Endothelial cell (in vitro differentiated cells): ENCODE data around the gene FARS2. TPM values are rescaled to one million over a fixed set of nuclear protein-coding genes. Genes with fewer than 3 reads are reported as not detected.

Experiments
- DNase-seq: peaks from one replicate; pipeline ENCODE4 v3.0.0; 2021; ENCODE audit warnings: low spot score
- H3K27ac Mint-ChIP-seq: one replicate; pipeline ENCODE4 v1.8.0; 2021; ENCODE audit warnings: mixed read lengths, inconsistent platforms; ENCODE audit not compliant: unreplicated experiment
- H3K27me3 Mint-ChIP-seq: one replicate; pipeline ENCODE4 v1.8.0; 2021; ENCODE audit warnings: mild to moderate bottlenecking, moderate library complexity, mixed read lengths, inconsistent platforms; ENCODE audit not compliant: unreplicated experiment
- H3K36me3 Mint-ChIP-seq: one replicate; pipeline ENCODE4 v1.8.0; 2021; ENCODE audit warnings: mild to moderate bottlenecking, low read depth, mixed read lengths, inconsistent platforms; ENCODE audit not compliant: unreplicated experiment
- H3K4me1 Mint-ChIP-seq: one replicate; pipeline ENCODE4 v1.8.0; 2021; ENCODE audit warnings: mild to moderate bottlenecking, mixed read lengths, inconsistent platforms; ENCODE audit not compliant: unreplicated experiment
- H3K4me3 Mint-ChIP-seq: one replicate; pipeline ENCODE4 v1.8.0; 2021; ENCODE audit warnings: mild to moderate bottlenecking, mixed read lengths, inconsistent platforms; ENCODE audit not compliant: unreplicated experiment
- H3K9me3 Mint-ChIP-seq: one replicate; pipeline ENCODE4 v1.8.0; 2021; ENCODE audit warnings: mixed read lengths, inconsistent platforms; ENCODE audit not compliant: unreplicated experiment
- CTCF ChIP-seq: fragments of 200-600 bp; sonication (generic); IDR thresholded peaks from one replicate; pipeline ENCODE4 v1.5.0; 2021; ENCODE audit warnings: antibody characterized with exemption; ENCODE audit not compliant: unreplicated experiment
- total RNA-seq: library from RNA; stranded (reverse); fragmentation: NEBNext Ultra II Directional; extraction: Animal tissue kit (Norgen Biotek cat#: 25700); gene quantifications from one replicate; pipeline ENCODE4 v1.2.1, GENCODE V29; 2021; ENCODE audit not compliant: unreplicated experiment

Gene FARS2
- total RNA-seq, 1 donor from 2014 or later: 17.8 TPM

GRCh38 chr6:5230081-5230480, 31.2 kb upstream of the FARS2 start:
- Mint-ChIP-seq H3K27ac (no peak overlapping the region), H3K36me3 (no peaks in the 10 kb centered on the region), H3K27me3 (peaks cover 1% of the 10 kb centered on the region), H3K4me1 (no peaks in the 10 kb centered on the region), H3K4me3 (no peak overlapping the region), H3K9me3 (no peaks in the 10 kb centered on the region)
- no peak for DNase-seq
- no peak for TF ChIP-seq CTCF

- no peak overlapping the region for H3K27ac Mint-ChIP-seq
- no peak for TF ChIP-seq CTCF
- H3K4me1 Mint-ChIP-seq: no peaks in the 10 kb centered on the region
- H3K4me3 Mint-ChIP-seq: no peak overlapping the region
- no peaks in the 10 kb centered on the region for H3K9me3 Mint-ChIP-seq
- H3K27me3 Mint-ChIP-seq: peaks cover 1% of the 10 kb centered on the region
- no peaks in the 10 kb centered on the region for H3K36me3 Mint-ChIP-seq
- no peak for DNase-seq
Observed at GRCh38 chr6:5231289-5231688, 30.0 kb upstream of the FARS2 start.

GRCh38 chr6:5234874-5235273, 26.4 kb upstream of the FARS2 start:
- no peak for TF ChIP-seq CTCF
- H3K27me3 Mint-ChIP-seq: peaks cover 1% of the 10 kb centered on the region
- H3K4me3 Mint-ChIP-seq: no peak overlapping the region
- no peaks in the 10 kb centered on the region for H3K9me3 Mint-ChIP-seq
- H3K4me1 Mint-ChIP-seq: no peaks in the 10 kb centered on the region
- peaks cover 4% of the 10 kb centered on the region for H3K36me3 Mint-ChIP-seq
- H3K27ac Mint-ChIP-seq: no peak overlapping the region
- DNase-seq: no peak

GRCh38 chr6:5235830-5236229, 25.5 kb upstream of the FARS2 start:
- Mint-ChIP-seq H3K9me3 (no peaks in the 10 kb centered on the region), H3K4me1 (no peaks in the 10 kb centered on the region)
- TF ChIP-seq CTCF: no peak

GRCh38 chr6:5237805-5238204, 23.5 kb upstream of the FARS2 start:
- Mint-ChIP-seq H3K4me3 (no peak overlapping the region), H3K9me3 (no peaks in the 10 kb centered on the region), H3K4me1 (no peaks in the 10 kb centered on the region), H3K27me3 (peaks cover 1% of the 10 kb centered on the region), H3K27ac (no peak overlapping the region), H3K36me3 (peaks cover 8% of the 10 kb centered on the region)
- no peak for DNase-seq
- TF ChIP-seq CTCF: no peak

More at GRCh38 chr6:5235830-5236229, 25.5 kb upstream of the FARS2 start:
- no peak overlapping the region for H3K27ac Mint-ChIP-seq
- H3K36me3 Mint-ChIP-seq: peaks cover 8% of the 10 kb centered on the region
- no peak for DNase-seq
- H3K4me3 Mint-ChIP-seq: no peak overlapping the region
- H3K27me3 Mint-ChIP-seq: peaks cover 1% of the 10 kb centered on the region
